HG03457 (cell line): Measurements from ENCODE around the gene SYTL1.

ENCODE experiments used
- ATAC-seq: cut with Tn5 transposase; IDR thresholded peaks from one replicate; pipeline ENCODE4 v1.9.1; 2021; ENCODE audit warnings: moderate number of reproducible peaks; ENCODE audit not compliant: unreplicated experiment

SYTL1 gene

GRCh38 chr1:27346991-27347624, 5.3 kb downstream of the SYTL1 start:
- ATAC-seq, result no peak

GRCh38 chr1:27348861-27349783, 7.3 kb downstream of the SYTL1 start:
- ATAC-seq, result no peak

- ATAC-seq, result no peak
Observed at GRCh38 chr1:27349784-27350662, 8.2 kb downstream of the SYTL1 start.

- ATAC-seq, result no peak
Observed at GRCh38 chr1:27350663-27351540, 9.1 kb downstream of the SYTL1 start.

- ATAC-seq, result no peak
Observed at GRCh38 chr1:27351541-27352107, 9.8 kb downstream of the SYTL1 start.

GRCh38 chr1:27353166-27353565, 11.3 kb downstream of the SYTL1 start:
- ATAC-seq, result no peak

- ATAC-seq, result no peak
Observed at GRCh38 chr1:27353629-27354028, 11.8 kb downstream of the SYTL1 start.

GRCh38 chr1:27355683-27356082, 13.9 kb downstream of the SYTL1 start:
- no peak for ATAC-seq

GRCh38 chr1:27356277-27356618, 14.4 kb downstream of the SYTL1 start:
- ATAC-seq, result no peak

- no peak for ATAC-seq
Observed at GRCh38 chr1:27356619-27357280, 14.9 kb downstream of the SYTL1 start.

GRCh38 chr1:27357281-27358037, 15.6 kb downstream of the SYTL1 start:
- ATAC-seq, result no peak

GRCh38 chr1:27358038-27358927, 16.5 kb downstream of the SYTL1 start:
- no peak for ATAC-seq

- no peak for ATAC-seq
Observed at GRCh38 chr1:27358928-27359313, 17.1 kb downstream of the SYTL1 start.

- no peak for ATAC-seq
Observed at GRCh38 chr1:27359822-27360158, 18.0 kb downstream of the SYTL1 start.

GRCh38 chr1:27360159-27361043, 18.6 kb downstream of the SYTL1 start:
- ATAC-seq, result no peak

GRCh38 chr1:27361044-27361402, 19.2 kb downstream of the SYTL1 start:
- ATAC-seq, result no peak

GRCh38 chr1:27361553-27361952, 19.7 kb downstream of the SYTL1 start:
- no peak for ATAC-seq
